Measurements from ENCODE around the gene TDRD1. TPM values are rescaled to one million over a fixed set of nuclear protein-coding genes. Genes with fewer than 3 reads are reported as not detected.

Gene TDRD1
- total RNA-seq, 1 experiment from 2014 or later: not detected

DNA sequence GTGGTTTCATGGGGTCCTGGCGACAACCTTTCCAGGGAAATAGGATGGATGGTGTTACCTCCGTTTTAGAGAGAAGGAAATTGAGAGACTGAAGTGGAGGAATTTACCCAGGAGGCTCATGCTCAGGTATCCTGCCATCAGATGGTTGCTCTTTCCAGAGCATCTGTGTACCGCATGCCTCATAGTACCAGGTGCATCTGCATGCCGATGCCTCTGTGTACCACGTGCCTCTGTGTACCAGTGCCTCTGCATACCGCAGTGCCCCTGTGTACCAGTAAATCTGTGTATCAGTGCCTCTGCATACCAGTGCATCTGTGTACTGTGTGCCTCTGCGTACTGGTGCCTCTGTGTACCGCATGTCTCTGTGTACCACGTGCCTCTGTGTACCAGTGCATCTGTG lies 63.1 kb downstream of the TDRD1 start:
- Histone ChIP-seq H3K36me3 (ENCODE audit: control insufficient read depth in 1 of 2, insufficient read depth in 2 of 2, low read length in 2 of 2) (no peaks in the 10 kb centered on the region), H3K9ac (ENCODE audit: low read length) (no peak overlapping the region), H4K20me1 (ENCODE audit: insufficient read depth) (no peaks in the 10 kb centered on the region), H3K4me2 (ENCODE audit: low read length) (no peak overlapping the region), H3K27me3 (ENCODE audit: insufficient read depth, low read length) (peaks cover 65% of the 10 kb centered on the region), H3K4me1 (ENCODE audit: control insufficient read depth in 1 of 2, insufficient read depth in 2 of 2, low read length in 2 of 2) (peaks cover 0 to 6% of the 10 kb centered on the region in 2 experiments; a peak in 1 of 4 replicates), H2AFZ (ENCODE audit: low read depth, low read length, poor library complexity, severe bottlenecking) (no peak overlapping the region), H3K79me2 (ENCODE audit: insufficient read depth, low read length) (no peaks in the 10 kb centered on the region), H3K9me2 (ENCODE audit: insufficient read depth) (no peaks in the 10 kb centered on the region), H3K9me3 (ENCODE audit: control insufficient read depth in 1 of 2, insufficient read depth in 1 of 2, low read depth in 1 of 2, low read length in 2 of 2) (no peaks in the 10 kb centered on the region), H3K27ac (ENCODE audit: low read depth, low read length) (no peak overlapping the region), H3K4me3 (replicated peaks in 1 of 2; ENCODE audit: low read depth in 1 of 2, low read length in 2 of 2) (no peak overlapping the region)
- BruUV-seq (replicated peaks): no TSS peak
- intact Hi-C loops (cut with micrococcal nuclease): no loop called here
- TF ChIP-seq SIN3A (IDR thresholded peaks at IDR 0.05; ENCODE audit: low read depth): no peak
- TF ChIP-seq EGR1 (IDR thresholded peaks at IDR 0.05; ENCODE audit: low read depth): no peak
- TF ChIP-seq ELF1 (IDR thresholded peaks at IDR 0.05; ENCODE audit: borderline replicate concordance, low read depth): no peak
- no peak for TF ChIP-seq POLR2AphosphoS5 (IDR thresholded peaks at IDR 0.05; ENCODE audit: low read depth, low read length)
- TF ChIP-seq SRF (IDR thresholded peaks at IDR 0.05; ENCODE audit: low read depth): no peak
- TF ChIP-seq SP1 (IDR thresholded peaks at IDR 0.05; ENCODE audit: low read depth): no peak
- no peak for TF ChIP-seq ZBTB33 (IDR thresholded peaks at IDR 0.05; ENCODE audit: extremely low read depth, insufficient replicate concordance, low read length)
- TF ChIP-seq CEBPB (IDR thresholded peaks at IDR 0.05; ENCODE audit: low read depth): no peak
- TF ChIP-seq EZH2phosphoT487 (IDR thresholded peaks at IDR 0.05; ENCODE audit: borderline replicate concordance): no peak
- no peak for TF ChIP-seq ZFX (IDR thresholded peaks at IDR 0.05)
- TF ChIP-seq TCF7L2 (IDR thresholded peaks at IDR 0.05; ENCODE audit: borderline replicate concordance, extremely low read depth, insufficient read depth, insufficient read length): no peak
- TF ChIP-seq, protein P1, sequence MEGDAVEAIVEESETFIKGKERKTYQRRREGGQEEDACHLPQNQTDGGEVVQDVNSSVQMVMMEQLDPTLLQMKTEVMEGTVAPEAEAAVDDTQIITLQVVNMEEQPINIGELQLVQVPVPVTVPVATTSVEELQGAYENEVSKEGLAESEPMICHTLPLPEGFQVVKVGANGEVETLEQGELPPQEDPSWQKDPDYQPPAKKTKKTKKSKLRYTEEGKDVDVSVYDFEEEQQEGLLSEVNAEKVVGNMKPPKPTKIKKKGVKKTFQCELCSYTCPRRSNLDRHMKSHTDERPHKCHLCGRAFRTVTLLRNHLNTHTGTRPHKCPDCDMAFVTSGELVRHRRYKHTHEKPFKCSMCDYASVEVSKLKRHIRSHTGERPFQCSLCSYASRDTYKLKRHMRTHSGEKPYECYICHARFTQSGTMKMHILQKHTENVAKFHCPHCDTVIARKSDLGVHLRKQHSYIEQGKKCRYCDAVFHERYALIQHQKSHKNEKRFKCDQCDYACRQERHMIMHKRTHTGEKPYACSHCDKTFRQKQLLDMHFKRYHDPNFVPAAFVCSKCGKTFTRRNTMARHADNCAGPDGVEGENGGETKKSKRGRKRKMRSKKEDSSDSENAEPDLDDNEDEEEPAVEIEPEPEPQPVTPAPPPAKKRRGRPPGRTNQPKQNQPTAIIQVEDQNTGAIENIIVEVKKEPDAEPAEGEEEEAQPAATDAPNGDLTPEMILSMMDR (IDR thresholded peaks at IDR 0.05 in 2 of 3, conservative IDR thresholded peaks at IDR 0.05 in 1 of 3; ENCODE audit: borderline replicate concordance in 1 of 3, insufficient read depth in 1 of 3, low read depth in 2 of 3, low read length in 2 of 3): no peak
- TF ChIP-seq ATF3 (IDR thresholded peaks at IDR 0.05): no peak
- TF ChIP-seq YY1 (IDR thresholded peaks at IDR 0.05; ENCODE audit: extremely low read depth, insufficient replicate concordance, low read depth, low read length): no peak
- no peak for TF ChIP-seq REST (IDR thresholded peaks at IDR 0.05; ENCODE audit: low read depth)
- TF ChIP-seq FOSL1 (IDR thresholded peaks at IDR 0.05; ENCODE audit: low read depth): no peak
- no peak for TF ChIP-seq MAX (IDR thresholded peaks at IDR 0.05)
- TF ChIP-seq POLR2A (IDR thresholded peaks at IDR 0.05; ENCODE audit: borderline replicate concordance, extremely low read depth, insufficient read depth, insufficient read length): no peak
- no peak for TF ChIP-seq CBX3 (IDR thresholded peaks at IDR 0.05; ENCODE audit: low read depth)
- TF ChIP-seq EZH2 (IDR thresholded peaks at IDR 0.05): no peak
- POLR2A ChIA-PET: no interaction called here
- RAD21 ChIA-PET (ENCODE audit: low non-redundant PET in 1 of 2, low total read pairs in 2 of 2, uncharacterized antibody in 2 of 2, unreplicated experiment in 2 of 2): no interaction called here
- no peak for DNase-seq (ENCODE audit: low read depth, low spot score)
- CTCF ChIA-PET: no interaction called here
- ATAC-seq: peak; percentile 33; the same call in 1 of the 2 replicates

Data from HCT116 (cell line).